Stimulated activated naive CD8-positive, alpha-beta T cell treated with anti-CD3 and anti-CD28 coated beads, Interleukin-15, amount 100 ng/mL, for 72 hours (primary cell): ENCODE results near the gene CLHC1.
"Not testable (repeated sequence)": the region's sequence is repeated elsewhere in the genome, so short reads cannot be mapped to it uniquely, and the experiment has no call there.

Source experiments
- ATAC-seq: fragments of 150-1000 bp; cut with Tn5 transposase; 2 replicates; pipeline ENCODE4 v1.10.0; 2021; ENCODE audit warnings: mild to moderate bottlenecking, moderate library complexity
- DNase-seq, 2 donors: peaks; one replicate each; pipeline ENCODE4 v3.0.0; 2021 to 2022
- H3K27ac Mint-ChIP-seq, 2 donors: one replicate each; pipeline ENCODE4 v1.8.0; 2022; ENCODE audit warnings: mild to moderate bottlenecking in 2 of 2, mixed read lengths in 2 of 2, moderate library complexity in 2 of 2
- H3K27me3 Mint-ChIP-seq: one replicate; pipeline ENCODE4 v1.8.0; 2022; ENCODE audit warnings: mixed read lengths
- H3K4me1 Mint-ChIP-seq: one replicate; pipeline ENCODE4 v1.8.0; 2022; ENCODE audit warnings: mild to moderate bottlenecking, mixed read lengths
- H3K4me3 Mint-ChIP-seq, 2 donors: one replicate each; pipeline ENCODE4 v1.8.0; 2022; ENCODE audit warnings: mild to moderate bottlenecking in 2 of 2, mixed read lengths in 2 of 2, moderate library complexity in 1 of 2
- H3K9me3 Mint-ChIP-seq, 2 donors: one replicate each; pipeline ENCODE4 v1.8.0; 2022; ENCODE audit warnings: mixed read lengths in 2 of 2

The CLHC1 gene

GRCh38 chr2:55140316-55141219 is 91.5 kb downstream of the CLHC1 start:
- no peak for ATAC-seq
- H3K4me1 Mint-ChIP-seq, result peaks cover 38% of the 10 kb centered on the region
- no peaks in the 10 kb centered on the region for H3K27me3 Mint-ChIP-seq
- peak overlapping the region in 1 of 2 donors; percentile 75 for H3K27ac Mint-ChIP-seq
- DNase-seq, result no peak
- H3K4me3 Mint-ChIP-seq, result no peak overlapping the region
- H3K9me3 Mint-ChIP-seq, result no peaks in the 10 kb centered on the region

GRCh38 chr2:55139305-55139704 is 92.8 kb downstream of the CLHC1 start:
- DNase-seq, result no peak
- no peak for ATAC-seq
- Mint-ChIP-seq H3K9me3 (no peaks in the 10 kb centered on the region), H3K4me3 (no peak overlapping the region), H3K4me1 (peaks cover 44% of the 10 kb centered on the region), H3K27ac (no peak overlapping the region), H3K27me3 (no peaks in the 10 kb centered on the region)

- Mint-ChIP-seq H3K27ac (no peak overlapping the region), H3K4me1 (peaks cover 48% of the 10 kb centered on the region), H3K4me3 (no peak overlapping the region), H3K9me3 (no peaks in the 10 kb centered on the region), H3K27me3 (no peaks in the 10 kb centered on the region)
- no peak for ATAC-seq
- DNase-seq, result no peak
Measured at GRCh38 chr2:55138882-55139229, 93.2 kb downstream of the CLHC1 start.

GRCh38 chr2:55138014-55138881 is 93.8 kb downstream of the CLHC1 start:
- H3K4me1 Mint-ChIP-seq, result peaks cover 54% of the 10 kb centered on the region
- no peaks in the 10 kb centered on the region for H3K27me3 Mint-ChIP-seq
- ATAC-seq (no peak), DNase-seq (no peak)
- no peaks in the 10 kb centered on the region for H3K9me3 Mint-ChIP-seq
- no peak overlapping the region for H3K4me3 Mint-ChIP-seq
- no peak overlapping the region for H3K27ac Mint-ChIP-seq

GRCh38 chr2:55137024-55137958 is 94.8 kb downstream of the CLHC1 start:
- Mint-ChIP-seq H3K4me3 (no peak overlapping the region), H3K4me1 (peaks cover 51% of the 10 kb centered on the region), H3K9me3 (no peaks in the 10 kb centered on the region), H3K27me3 (no peaks in the 10 kb centered on the region), H3K27ac (peak overlapping the region; percentile 2 to 36)
- DNase-seq (no peak), ATAC-seq (no peak)

- DNase-seq, result no peak
- Mint-ChIP-seq H3K27ac (no peak overlapping the region), H3K27me3 (no peaks in the 10 kb centered on the region), H3K9me3 (no peaks in the 10 kb centered on the region), H3K4me3 (no peak overlapping the region), H3K4me1 (peaks cover 40% of the 10 kb centered on the region)
- ATAC-seq, result no peak
Measured at GRCh38 chr2:55136138-55136541, 96.0 kb downstream of the CLHC1 start.

GRCh38 chr2:55135491-55135890 is 96.6 kb downstream of the CLHC1 start:
- Mint-ChIP-seq H3K4me1 (peaks cover 33% of the 10 kb centered on the region), H3K9me3 (no peaks in the 10 kb centered on the region), H3K4me3 (no peak overlapping the region), H3K27ac (no peak overlapping the region), H3K27me3 (no peaks in the 10 kb centered on the region)
- ATAC-seq (no peak), DNase-seq (no peak)

- H3K4me3 Mint-ChIP-seq, result peak overlapping the region; percentile 69 to 75
- no peaks in the 10 kb centered on the region for H3K27me3 Mint-ChIP-seq
- ATAC-seq (peak; percentile 2), DNase-seq (no peak)
- H3K4me1 Mint-ChIP-seq, result peaks cover 30% of the 10 kb centered on the region
- peak overlapping the region; percentile 65 to 90 for H3K27ac Mint-ChIP-seq
- H3K9me3 Mint-ChIP-seq, result no peaks in the 10 kb centered on the region
Measured at GRCh38 chr2:55134316-55134706, 97.8 kb downstream of the CLHC1 start.

GRCh38 chr2:55133467-55134315 is 98.4 kb downstream of the CLHC1 start:
- DNase-seq (peak; percentile 47 to 75), ATAC-seq (peak; percentile 95)
- H3K9me3 Mint-ChIP-seq, result no peaks in the 10 kb centered on the region
- peaks cover 30% of the 10 kb centered on the region for H3K4me1 Mint-ChIP-seq
- peak overlapping the region; percentile 69 to 75 for H3K4me3 Mint-ChIP-seq
- H3K27ac Mint-ChIP-seq, result peak overlapping the region; percentile 65 to 90
- H3K27me3 Mint-ChIP-seq, result no peaks in the 10 kb centered on the region

GRCh38 chr2:55130849-55131248 is 101.2 kb downstream of the CLHC1 start:
- Mint-ChIP-seq H3K27ac (peak overlapping the region in 1 of 2 donors; percentile 23), H3K4me1 (peaks cover 19% of the 10 kb centered on the region), H3K27me3 (no peaks in the 10 kb centered on the region), H3K9me3 (peaks cover 6 to 7% of the 10 kb centered on the region in 2 donors), H3K4me3 (no peak overlapping the region)
- no peak for DNase-seq
- ATAC-seq, result no peak

- H3K4me1 Mint-ChIP-seq, H3K27ac Mint-ChIP-seq, ATAC-seq, DNase-seq, H3K4me3 Mint-ChIP-seq, H3K27me3 Mint-ChIP-seq: not testable (repeated sequence)
- H3K9me3 Mint-ChIP-seq, result peaks cover 6 to 11% of the 10 kb centered on the region in 2 donors
Measured at GRCh38 chr2:55126643-55127042, 105.5 kb downstream of the CLHC1 start.
